Measurements from ENCODE around the gene TM9SF4.
"Not testable (repeated sequence)": the region's sequence is repeated elsewhere in the genome, so short reads cannot be mapped to it uniquely, and the experiment has no call there.

The TM9SF4 gene

DNA sequence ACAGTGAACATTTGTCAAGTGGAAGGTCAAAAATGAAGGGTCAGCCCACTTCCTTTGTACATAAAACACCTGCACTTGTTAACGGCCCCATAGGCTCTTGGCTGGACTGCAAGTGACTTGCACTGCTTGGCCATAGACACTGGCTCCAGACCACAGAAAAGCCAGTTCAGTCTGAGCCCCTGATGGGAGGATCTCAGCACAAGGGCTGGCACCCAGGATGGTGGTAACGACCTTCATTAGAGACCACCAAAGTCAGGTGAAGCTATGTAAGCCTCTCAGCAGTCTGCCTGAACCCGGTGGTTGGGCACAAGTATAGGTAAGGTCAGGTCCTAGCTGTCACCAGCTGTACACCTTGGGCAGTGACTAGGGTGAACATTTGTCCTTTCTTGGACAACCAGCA lies 81.9 kb downstream of the TM9SF4 start:
- DNase-seq = no peak

DNA sequence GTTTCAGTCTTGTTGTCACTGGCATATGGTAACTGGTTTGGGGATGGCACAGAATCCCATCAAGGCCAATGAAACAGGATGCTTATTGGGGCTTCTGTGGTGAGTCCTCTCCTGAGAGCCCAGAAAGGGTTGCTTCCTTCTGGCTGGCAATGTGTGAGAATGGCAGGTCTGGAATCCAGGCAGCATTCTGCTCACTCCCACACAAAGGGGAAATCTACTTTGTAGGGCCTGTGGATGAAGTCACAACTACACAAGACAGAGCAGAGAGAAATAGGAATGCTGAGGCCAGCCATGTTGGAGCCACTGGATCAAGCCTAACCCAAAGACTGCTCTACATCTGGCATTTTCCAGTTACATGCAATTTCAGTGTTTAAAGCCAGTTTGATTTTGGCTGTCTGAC lies 82.4 kb downstream of the TM9SF4 start:
- DNase-seq = no peak

- no peak for DNase-seq
These were observed 83.2 kb downstream of the TM9SF4 start for GRCh38 chr20:32192698-32193097.

GRCh38 chr20:32193336-32193735 lies 83.8 kb downstream of the TM9SF4 start:
- DNase-seq = not testable (repeated sequence)

GRCh38 chr20:32193996-32194395 lies 84.5 kb downstream of the TM9SF4 start:
- no peak for DNase-seq

- DNase-seq = no peak
These were observed 86.1 kb downstream of the TM9SF4 start for GRCh38 chr20:32195581-32195980.

- not testable (repeated sequence) for DNase-seq
These were observed 87.1 kb downstream of the TM9SF4 start for GRCh38 chr20:32196613-32197012.

DNA sequence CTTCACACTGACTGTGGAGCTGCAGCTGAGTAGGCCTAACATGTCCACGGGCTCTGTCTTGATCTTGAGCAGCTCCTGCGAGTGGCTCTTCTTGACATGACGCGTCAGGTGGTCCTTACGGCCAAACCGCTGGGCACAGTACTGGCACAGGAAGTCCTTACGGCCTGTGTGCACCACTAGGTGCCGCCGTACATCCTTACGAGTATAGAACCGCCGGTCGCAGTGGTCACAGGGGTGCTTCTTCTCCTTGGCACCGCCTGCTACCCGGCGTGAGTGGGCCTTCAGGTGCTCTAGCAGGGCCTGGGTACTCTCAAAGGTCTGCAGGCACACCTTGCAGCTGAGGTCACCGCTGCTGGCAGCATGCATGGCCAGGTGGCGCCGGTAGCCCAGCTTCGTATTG lies 87.6 kb downstream of the TM9SF4 start:
- not testable (repeated sequence) for DNase-seq

DNA sequence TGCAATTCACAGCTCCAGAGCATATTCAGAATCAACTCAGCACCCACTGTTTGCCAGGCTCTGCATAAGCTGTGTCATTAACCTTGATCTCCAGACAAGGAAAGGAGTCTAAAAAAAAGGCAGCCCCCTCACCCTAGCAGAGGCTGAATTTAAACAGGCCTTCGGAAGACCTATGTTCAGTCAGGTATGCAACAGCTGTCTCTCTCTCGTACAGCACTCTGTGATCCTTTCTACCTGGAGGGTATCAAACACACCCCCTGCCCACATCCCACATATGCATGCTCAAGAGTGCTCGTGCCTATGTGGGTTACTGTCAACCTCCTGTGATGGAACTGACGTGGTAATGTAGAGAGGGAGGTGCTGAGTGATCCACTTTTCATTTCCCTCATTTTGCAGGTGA lies 89.5 kb downstream of the TM9SF4 start:
- no peak for DNase-seq

DNA sequence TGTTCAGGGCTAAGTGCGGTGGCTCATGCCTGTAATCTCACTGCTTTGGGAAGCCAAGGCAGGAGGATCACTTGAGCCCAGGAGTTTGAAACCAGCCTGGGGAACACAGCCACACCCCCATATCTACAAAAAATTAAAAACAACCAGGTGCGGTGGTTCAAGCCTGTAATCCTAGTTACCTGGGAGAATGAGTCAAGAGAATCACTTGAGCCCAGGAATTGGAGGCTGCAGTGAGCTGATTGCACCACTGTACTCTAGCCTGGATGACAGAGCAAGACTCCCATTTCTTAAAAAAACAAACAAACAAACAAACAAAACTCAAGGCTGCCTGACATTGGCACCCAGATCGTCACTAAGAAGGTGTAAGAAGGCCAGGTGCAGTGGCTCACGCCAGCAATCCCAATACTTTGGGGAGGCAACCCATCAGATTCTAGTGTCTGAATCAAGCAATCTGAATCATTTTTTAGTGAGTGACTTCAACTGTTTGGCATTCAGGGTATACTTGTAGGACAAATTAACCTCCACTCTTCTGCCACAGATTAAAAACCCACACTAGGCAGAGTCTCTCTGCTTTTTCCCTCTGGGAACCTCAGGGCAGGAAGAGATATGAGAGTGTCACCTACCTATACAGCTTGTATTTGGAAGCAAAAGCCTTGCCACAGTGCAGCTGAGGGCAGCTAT lies 91.9 kb downstream of the TM9SF4 start:
- no peak for DNase-seq

- DNase-seq = no peak
These were observed 92.5 kb downstream of the TM9SF4 start for GRCh38 chr20:32201977-32202363.

GRCh38 chr20:32203356-32204204 lies 94.1 kb downstream of the TM9SF4 start:
- DNase-seq = no peak

DNA sequence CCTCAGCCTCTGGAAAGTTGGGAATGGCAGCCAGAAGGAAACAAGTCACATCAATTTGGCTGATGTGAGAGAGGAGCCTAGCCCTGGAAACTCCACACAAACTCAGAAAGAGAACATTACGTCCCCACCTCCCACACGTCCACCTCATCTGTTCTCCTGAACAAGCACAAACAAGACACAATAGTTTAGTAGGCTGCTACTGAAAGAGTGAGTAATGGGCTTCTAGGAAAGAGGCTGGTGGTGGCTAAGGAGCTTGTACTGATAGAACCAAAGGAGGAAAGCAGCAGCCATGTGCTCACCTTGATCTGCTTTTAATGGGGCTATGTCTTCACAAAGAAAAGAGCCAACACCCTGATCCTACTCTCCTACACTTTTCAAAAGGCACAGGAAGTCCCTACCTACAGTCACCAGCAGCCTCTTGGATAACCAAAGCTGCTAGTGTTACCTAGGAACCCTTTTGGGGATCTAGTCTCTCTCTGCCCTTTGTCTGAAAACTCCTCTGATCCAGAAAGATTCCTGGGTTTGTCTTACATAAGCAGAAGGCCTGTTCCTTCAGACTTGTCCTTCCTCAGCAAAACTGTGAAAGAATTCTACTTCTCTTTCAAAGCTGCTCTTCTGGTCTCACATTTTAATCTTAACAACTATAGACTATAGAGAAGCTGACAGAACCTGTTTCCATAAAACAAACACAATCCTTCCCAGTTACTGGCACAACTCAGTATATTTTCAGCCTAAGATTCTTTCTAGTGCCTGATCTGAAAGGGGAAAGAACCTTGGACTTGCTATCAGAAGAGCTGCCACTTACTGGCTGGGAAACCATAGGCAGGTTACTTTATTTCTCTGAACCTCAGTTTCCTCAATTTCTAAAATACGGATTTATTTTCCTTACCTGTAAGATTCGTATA lies 94.9 kb downstream of the TM9SF4 start:
- DNase-seq = no peak

DNA sequence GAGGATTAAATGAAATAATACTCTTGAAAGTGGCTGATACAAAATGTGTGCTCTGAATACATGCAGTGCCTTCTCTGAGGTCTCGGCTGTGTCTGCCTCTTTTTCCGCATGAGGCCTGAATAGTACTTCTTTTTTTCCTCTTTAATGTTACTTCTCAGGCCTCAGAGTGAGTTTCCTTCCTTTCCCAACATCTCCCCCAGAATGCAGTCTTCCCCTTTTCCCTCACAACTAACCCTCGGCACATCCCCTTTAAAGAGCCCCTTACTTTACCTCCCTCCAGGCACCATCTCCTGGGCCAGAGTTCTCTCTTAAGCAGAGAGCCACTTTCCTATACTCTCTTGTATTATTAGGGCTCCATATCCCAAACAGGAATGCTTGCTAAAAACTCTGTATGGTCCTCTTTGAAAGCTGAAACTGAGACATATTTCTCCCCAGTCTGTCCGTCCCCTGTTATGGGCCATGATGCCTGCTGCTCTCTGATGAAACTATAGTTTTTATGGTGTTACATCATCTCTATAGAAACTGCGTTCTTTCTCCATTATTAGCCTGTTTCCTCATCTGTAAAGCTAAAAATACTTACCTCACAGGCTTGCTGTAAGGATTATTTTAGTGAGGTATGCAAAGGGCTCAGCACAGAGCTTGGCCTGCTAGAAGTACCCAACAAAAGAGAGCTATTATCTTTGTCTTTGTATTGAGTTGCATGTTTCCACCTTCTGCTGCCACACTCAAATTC lies 95.8 kb downstream of the TM9SF4 start:
- no peak for DNase-seq

GRCh38 chr20:32205843-32206759 lies 96.6 kb downstream of the TM9SF4 start:
- DNase-seq = no peak

- DNase-seq = peak in 1 of 14 donors; percentile 19
These were observed 97.5 kb downstream of the TM9SF4 start for GRCh38 chr20:32206760-32207625.

GRCh38 chr20:32207626-32208498 lies 98.3 kb downstream of the TM9SF4 start, which contains the start of the genes PLAGL2 and POFUT1:
Gene PLAGL2 (minus strand): TSS chr20:32207743. CDS start chr20:32202178, 5,565 bp downstream.
Gene POFUT1 (plus strand): TSS chr20:32207880. CDS start chr20:32207942, 62 bp downstream.
- DNase-seq = peak; percentile 25 to 89 (median 74)

GRCh38 chr20:32208499-32209154 lies 99.1 kb downstream of the TM9SF4 start:
- no peak for DNase-seq
